NB4 (cell line): ENCODE measurements around the gene CDYL.

Experiments used
- DNase-seq: peaks from one replicate; pipeline ENCODE4 v3.0.0; 2010; ENCODE audit warnings: low read depth
- H3K4me3 ChIP-seq: one replicate; pipeline ENCODE4 v1.5.1; 2011; ENCODE audit warnings: mild to moderate bottlenecking, low read depth, low read length, moderate library complexity
- MYC ChIP-seq: IDR thresholded peaks from 2 replicates; pipeline ENCODE4 v1.6.1; 2011; ENCODE audit warnings: low read depth, low read length
- POLR2A ChIP-seq: IDR thresholded peaks from 2 replicates; pipeline ENCODE4 v1.6.1; 2011; ENCODE audit warnings: mild to moderate bottlenecking; ENCODE audit not compliant: insufficient read length; ENCODE audit errors: extremely low read depth
- TF ChIP-seq, protein P1 (sequence below): IDR thresholded peaks from one replicate; pipeline ENCODE4 v1.5.1; 2012; ENCODE audit warnings: low read depth, low read length
- TF ChIP-seq, protein P2 (sequence below): IDR thresholded peaks from 2 replicates; pipeline ENCODE4 v1.6.1; 2011; ENCODE audit warnings: low read depth, low read length

The CDYL gene

DNA sequence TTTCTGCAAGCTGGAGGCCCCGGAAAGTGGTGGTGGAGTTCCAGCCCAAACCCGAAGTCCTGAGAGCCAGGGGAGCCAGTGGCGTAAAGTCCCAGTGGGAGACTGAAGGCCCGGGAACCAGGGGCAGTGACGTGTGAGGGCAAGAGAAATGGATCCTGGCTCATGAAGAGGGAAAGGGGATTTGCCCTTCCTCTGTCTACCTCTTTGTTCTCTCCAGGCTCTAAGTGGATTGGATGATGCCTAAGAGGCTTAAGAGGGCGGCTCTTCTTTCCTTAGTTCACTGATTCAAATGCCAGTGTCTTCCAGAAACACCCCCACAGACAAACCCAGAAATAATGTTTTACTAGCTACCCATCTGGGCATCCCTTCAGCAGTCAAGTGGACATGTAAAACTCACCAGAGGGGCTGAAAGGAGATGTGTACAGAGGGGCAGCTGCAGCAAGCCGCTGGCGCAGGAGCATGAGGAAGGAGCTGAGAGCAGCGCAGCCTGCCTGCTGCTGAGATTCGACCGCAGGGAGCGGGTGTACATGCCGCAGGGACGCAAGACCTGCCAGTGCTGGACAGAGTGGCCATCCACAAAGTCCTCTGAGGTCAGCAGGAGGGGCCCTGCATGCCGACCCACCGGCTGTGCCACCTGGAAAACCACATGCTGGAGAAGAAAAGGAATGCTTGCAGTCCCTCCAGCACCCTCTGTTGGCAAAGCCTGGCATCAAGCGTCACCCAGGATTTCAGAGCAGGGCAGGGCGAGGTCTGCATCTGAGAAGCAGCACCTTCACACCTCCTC, 29.5 kb downstream of the CDYL start:
- H3K4me3 ChIP-seq: no peak overlapping the region
- TF ChIP-seq, protein P1, sequence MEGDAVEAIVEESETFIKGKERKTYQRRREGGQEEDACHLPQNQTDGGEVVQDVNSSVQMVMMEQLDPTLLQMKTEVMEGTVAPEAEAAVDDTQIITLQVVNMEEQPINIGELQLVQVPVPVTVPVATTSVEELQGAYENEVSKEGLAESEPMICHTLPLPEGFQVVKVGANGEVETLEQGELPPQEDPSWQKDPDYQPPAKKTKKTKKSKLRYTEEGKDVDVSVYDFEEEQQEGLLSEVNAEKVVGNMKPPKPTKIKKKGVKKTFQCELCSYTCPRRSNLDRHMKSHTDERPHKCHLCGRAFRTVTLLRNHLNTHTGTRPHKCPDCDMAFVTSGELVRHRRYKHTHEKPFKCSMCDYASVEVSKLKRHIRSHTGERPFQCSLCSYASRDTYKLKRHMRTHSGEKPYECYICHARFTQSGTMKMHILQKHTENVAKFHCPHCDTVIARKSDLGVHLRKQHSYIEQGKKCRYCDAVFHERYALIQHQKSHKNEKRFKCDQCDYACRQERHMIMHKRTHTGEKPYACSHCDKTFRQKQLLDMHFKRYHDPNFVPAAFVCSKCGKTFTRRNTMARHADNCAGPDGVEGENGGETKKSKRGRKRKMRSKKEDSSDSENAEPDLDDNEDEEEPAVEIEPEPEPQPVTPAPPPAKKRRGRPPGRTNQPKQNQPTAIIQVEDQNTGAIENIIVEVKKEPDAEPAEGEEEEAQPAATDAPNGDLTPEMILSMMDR: peak; percentile 72
- TF ChIP-seq MYC (no peak), POLR2A (no peak)
- TF ChIP-seq, protein P2, sequence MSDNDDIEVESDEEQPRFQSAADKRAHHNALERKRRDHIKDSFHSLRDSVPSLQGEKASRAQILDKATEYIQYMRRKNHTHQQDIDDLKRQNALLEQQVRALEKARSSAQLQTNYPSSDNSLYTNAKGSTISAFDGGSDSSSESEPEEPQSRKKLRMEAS: 0 out of 2 replicates have a peak, but pooled peaks have one; percentile 11
- peak; percentile 52 for DNase-seq

- no peak overlapping the region for H3K4me3 ChIP-seq
- no peak for DNase-seq
- TF ChIP-seq, protein P2: no peak
- TF ChIP-seq POLR2A: no peak
Measured at GRCh38 chr6:4806337-4806725, 30.1 kb downstream of the CDYL start.

DNA sequence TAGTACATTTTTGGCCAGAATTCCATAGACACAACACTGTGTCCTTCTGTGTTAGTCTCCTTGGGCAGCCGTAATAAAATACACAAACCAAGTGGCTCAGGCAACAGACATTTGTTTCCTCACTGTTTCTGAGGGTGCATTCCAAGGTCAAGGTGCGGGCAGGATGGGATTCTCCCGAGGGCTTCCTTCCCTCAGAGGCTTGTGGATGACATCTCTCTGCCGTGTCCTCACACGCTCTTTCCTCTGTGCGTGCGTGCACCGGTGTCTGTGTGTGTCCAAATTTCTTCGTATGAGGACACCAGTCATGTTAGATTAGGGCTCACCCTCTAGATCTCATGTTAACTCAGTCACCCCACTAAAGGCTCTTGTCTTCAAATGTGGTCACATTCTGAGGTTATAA, 30.6 kb downstream of the CDYL start:
- TF ChIP-seq, protein P2: no peak
- DNase-seq: no peak
- H3K4me3 ChIP-seq: no peak overlapping the region

DNA sequence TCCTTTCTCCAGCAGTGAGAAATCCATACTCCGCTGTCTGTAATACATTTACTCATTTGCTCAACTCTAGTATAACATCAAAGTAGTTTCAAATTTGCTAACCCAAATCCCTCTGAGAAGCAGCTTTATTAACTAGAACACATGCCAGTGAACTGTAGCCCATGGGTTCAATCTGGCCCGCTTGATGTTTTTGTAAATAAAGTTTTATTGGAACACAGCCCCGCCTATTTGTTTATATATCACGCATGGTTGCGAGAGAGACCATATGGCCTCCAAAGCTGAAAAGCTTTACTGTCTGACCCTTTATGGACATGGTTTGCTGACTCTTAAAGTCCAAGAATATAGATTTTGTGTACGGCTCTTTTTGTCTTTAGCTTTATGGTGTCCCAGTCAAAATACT, 32.2 kb downstream of the CDYL start:
- H3K4me3 ChIP-seq: no peak overlapping the region
- DNase-seq: no peak
- TF ChIP-seq, protein P2: no peak
- TF ChIP-seq POLR2A (no peak), MYC (no peak)
- TF ChIP-seq, protein P1: no peak

- no peak for DNase-seq
- TF ChIP-seq, protein P2: no peak
- TF ChIP-seq, protein P1: no peak
- no peak overlapping the region for H3K4me3 ChIP-seq
Measured at GRCh38 chr6:4809999-4810918, 34.1 kb downstream of the CDYL start.

DNA sequence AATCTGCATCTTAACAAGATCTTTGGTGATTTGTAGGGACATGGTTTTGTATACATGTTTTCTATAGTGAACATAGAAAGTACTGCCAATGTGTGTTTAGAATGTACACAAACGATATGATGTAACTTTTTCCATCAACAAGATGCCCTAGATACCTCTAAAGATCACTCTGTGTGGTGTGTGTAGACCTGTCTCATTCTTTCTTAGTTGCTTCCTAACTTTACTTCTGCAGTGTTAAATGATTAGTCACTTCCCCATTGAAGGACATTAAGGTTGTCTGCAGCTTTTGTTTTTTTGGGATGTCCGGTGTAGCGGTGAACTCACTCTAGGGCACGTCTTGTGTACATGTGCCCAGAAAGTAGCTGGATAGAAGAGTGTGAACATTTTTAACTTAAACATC, 35.9 kb downstream of the CDYL start:
- TF ChIP-seq, protein P1: no peak
- TF ChIP-seq, protein P2: no peak
- no peak for TF ChIP-seq POLR2A
- H3K4me3 ChIP-seq: no peak overlapping the region
- peak; percentile 55 for DNase-seq
